ENCODE data around the gene SCAPER.

The SCAPER gene

GRCh38 chr15:76376816-76377215, 528.3 kb downstream of the SCAPER start:
- in situ Hi-C loops (cut with HindIII; ENCODE audit: low sequenced_read_pairs), result no loop called here
- no peak for TF ChIP-seq CTCF (IDR thresholded peaks at IDR 0.05; ENCODE audit: low read depth, low read length)

DNA sequence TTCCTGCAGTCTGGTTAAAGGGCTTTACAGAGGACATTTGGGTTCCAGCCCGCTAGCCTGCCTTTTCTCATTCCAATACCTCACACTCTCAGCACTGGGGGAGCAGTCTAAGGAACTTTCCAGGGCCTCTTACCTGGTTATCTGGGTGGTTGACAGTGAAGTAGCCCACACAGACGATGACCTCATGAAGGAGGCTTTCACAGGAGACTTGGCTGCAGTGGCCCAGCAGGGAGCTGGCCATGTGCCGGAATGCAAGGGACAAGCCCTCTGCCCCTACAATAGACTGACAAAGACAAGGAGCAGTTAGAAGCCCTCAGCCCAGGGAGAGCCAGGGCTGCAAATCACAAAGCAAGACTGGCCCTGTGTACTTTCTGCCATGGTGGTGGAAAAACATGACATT, 529.1 kb downstream of the SCAPER start:
- in situ Hi-C loops (cut with HindIII; ENCODE audit: low sequenced_read_pairs), result no loop called here
- H3K4me3 ChIP-seq (ENCODE audit: low read depth, low read length), result no peak overlapping the region
- no peak for TF ChIP-seq CTCF (IDR thresholded peaks at IDR 0.05; ENCODE audit: low read depth, low read length)
- no peak for DNase-seq (ENCODE audit: low read depth, low spot score)

More at GRCh38 chr15:76376816-76377215, 528.3 kb downstream of the SCAPER start:
- H3K4me3 ChIP-seq (ENCODE audit: low read depth, low read length), result no peak overlapping the region
- DNase-seq (ENCODE audit: low read depth, low spot score), result no peak

- no peak for TF ChIP-seq CTCF (IDR thresholded peaks at IDR 0.05; ENCODE audit: low read depth, low read length)
- no peak overlapping the region for H3K4me3 ChIP-seq (ENCODE audit: low read depth, low read length)
- no peak for DNase-seq (ENCODE audit: low read depth, low spot score)
- in situ Hi-C loops (cut with HindIII; ENCODE audit: low sequenced_read_pairs), result no loop called here
Observed at GRCh38 chr15:76368122-76368621, 537.0 kb downstream of the SCAPER start.

- DNase-seq (ENCODE audit: low read depth, low spot score), result no peak
- no peak overlapping the region for H3K4me3 ChIP-seq (ENCODE audit: low read depth, low read length)
- TF ChIP-seq CTCF (IDR thresholded peaks at IDR 0.05; ENCODE audit: low read depth, low read length), result no peak
- in situ Hi-C loops (cut with HindIII; ENCODE audit: low sequenced_read_pairs), result no loop called here
Observed at GRCh38 chr15:76366714-76367113, 538.4 kb downstream of the SCAPER start.

DNA sequence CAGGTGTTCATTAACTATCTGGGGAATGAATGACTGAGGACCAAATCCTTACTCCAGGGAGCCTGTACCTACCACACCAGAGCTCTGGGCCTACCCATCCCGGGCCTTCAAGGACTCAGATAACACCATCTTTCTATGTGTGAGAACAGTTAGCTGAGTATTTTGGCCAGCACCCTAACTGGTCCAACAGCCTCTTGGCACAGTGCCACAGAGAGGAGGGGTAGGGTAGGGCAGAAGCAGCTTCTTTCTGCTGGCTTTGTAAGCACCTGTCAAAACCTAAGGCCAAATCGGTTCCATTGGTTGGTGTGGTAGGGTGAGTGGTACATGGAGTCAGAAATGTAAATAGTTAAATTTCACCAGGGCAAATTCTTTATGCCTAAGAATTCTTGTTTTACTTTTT, 541.9 kb downstream of the SCAPER start:
- DNase-seq (ENCODE audit: low read depth, low spot score), result no peak
- in situ Hi-C loops (cut with HindIII; ENCODE audit: low sequenced_read_pairs), result no loop called here
- no peak overlapping the region for H3K4me3 ChIP-seq (ENCODE audit: low read depth, low read length)
- TF ChIP-seq CTCF (IDR thresholded peaks at IDR 0.05; ENCODE audit: low read depth, low read length), result no peak

- TF ChIP-seq CTCF (IDR thresholded peaks at IDR 0.05; ENCODE audit: low read depth, low read length), result no peak
- in situ Hi-C loops (cut with HindIII; ENCODE audit: low sequenced_read_pairs), result no loop called here
- DNase-seq (ENCODE audit: low read depth, low spot score), result no peak
- no peak overlapping the region for H3K4me3 ChIP-seq (ENCODE audit: low read depth, low read length)
Observed at GRCh38 chr15:76360416-76360815, 544.7 kb downstream of the SCAPER start.

- no peak overlapping the region for H3K4me3 ChIP-seq (ENCODE audit: low read depth, low read length)
- no peak for DNase-seq (ENCODE audit: low read depth, low spot score)
- TF ChIP-seq CTCF (IDR thresholded peaks at IDR 0.05; ENCODE audit: low read depth, low read length), result no peak
- in situ Hi-C loops (cut with HindIII; ENCODE audit: low sequenced_read_pairs), result no loop called here
Observed at GRCh38 chr15:76359152-76359551, 546.0 kb downstream of the SCAPER start.

All from astrocyte of the spinal cord (primary cell).